Right kidney (tissue), 1 donor: ENCODE measurements around the gene PP2D1.
"Not testable (repeated sequence)": the region's sequence is repeated elsewhere in the genome, so short reads cannot be mapped to it uniquely, and the experiment has no call there.

Source experiments
- DNase-seq: peaks from one replicate; pipeline ENCODE4 v3.0.0-alpha.2; 2016

Gene PP2D1

DNA sequence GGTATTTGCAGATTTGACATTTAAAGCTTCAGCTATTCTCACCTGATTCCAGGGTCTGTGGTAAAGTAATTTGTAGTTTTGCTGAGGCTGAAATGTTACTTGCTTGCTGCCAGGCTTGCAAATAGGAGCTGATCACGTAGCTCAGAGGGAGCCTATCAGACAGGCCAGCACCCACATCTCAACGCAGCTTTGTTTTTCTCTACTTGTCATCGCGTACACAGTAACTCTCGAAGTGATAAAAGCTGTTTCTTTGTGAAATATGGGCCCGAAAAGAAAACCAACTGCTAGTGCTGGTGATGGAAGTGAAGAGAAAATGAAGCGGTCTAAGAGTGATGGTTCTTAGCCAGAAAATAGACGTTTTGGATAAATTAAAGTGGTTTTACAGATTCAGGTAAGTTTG, 41.7 kb downstream of the PP2D1 start:
- DNase-seq: no peak

DNA sequence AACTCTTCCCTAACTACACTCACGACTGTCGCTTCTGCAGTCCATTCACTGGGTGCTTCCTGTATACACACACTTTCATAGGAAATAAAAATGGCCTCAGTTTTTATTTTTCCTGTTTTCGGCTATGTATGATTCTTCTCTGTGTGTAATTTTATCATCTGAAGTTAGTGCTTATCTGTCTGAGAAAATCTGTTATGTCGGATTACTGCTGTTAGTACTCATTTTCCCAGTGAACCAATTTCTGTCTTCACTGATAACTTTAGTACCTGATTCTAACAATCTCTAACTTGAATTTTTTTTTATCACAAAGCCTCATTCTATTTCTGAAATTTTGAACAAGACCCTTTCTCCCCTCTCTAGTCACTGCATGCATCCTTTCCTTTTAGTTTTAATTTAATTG, 44.3 kb downstream of the PP2D1 start:
- DNase-seq: no peak

DNA sequence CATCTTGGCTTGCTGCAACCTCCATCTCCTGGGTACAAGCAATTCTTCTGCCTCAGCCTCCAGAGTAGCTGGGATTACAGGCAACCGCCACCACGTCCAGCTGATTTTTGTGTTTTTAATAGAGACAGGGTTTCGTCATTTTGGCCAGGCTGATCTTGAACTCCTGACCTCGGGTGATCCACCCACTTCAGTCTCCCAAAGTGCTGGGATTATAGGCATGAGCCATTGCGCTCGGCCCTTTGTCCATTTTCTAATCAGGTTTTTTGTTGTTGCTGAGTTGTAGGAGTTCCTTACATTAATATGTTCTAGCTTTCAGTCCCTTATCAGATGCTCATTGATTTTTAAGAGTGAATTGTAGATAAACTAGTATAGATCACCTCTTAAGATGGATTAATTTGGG, 44.9 kb downstream of the PP2D1 start:
- DNase-seq: no peak

- no peak for DNase-seq
Measured at GRCh38 chr3:19961960-19962359, 50.1 kb downstream of the PP2D1 start.

DNA sequence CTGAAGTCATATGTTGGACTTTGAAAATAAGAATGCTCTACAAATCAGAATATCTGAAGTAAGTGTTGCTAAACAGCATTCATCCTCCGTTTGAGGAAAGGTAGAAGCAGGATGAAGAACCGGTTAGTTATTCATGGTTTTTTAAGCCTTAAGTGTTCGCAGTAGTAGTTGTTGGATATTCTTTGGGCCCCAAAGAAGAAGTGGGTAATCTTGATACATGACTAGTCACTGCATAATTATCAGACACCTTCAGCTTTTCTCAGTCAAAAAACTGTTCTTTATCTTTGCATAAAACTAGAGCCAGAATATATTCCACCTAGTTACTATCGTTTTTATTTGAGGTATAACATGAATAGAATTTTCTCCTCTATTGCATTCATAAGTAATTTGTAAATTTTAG, 51.4 kb downstream of the PP2D1 start:
- no peak for DNase-seq

DNA sequence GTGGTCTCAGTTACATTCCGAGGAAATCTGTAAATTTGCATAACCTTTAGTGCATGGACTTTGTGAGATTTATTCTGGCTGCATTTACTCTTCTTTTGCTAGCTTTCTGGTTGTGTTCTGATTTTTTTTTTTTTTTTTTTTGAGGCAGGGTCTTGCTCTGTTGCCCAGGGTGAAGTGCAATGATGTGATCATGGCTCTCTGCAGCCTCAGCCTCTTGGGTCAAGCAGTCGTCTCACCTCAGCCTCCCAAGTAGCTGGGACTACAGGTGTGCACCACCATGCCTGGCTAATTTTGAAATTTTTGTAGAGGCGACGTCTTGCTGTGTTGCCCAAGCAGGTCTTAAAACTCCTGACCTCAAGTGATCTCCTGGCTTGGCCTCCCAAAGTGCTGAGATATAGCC, 52.6 kb downstream of the PP2D1 start:
- DNase-seq: no peak

DNA sequence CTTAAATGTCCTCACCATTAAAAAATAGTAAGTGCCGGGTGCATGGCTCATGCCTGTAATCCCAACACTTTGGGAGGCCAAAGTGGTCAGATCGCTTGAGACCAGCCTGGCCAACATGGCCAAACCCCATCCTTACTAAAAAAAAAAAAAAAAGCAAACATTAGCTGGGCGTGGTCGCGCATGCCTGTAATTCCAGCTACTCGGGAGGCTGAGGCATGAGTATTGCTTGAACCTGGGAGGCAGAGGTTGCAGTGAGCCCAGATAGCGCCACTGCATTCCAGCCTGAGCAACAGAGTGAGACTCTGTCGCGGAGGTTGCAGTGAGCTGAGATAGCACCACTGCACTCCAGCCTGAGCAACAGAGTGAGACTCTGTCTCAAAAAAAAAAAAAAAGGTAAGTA, 54.7 kb downstream of the PP2D1 start:
- not testable (repeated sequence) for DNase-seq

- no peak for DNase-seq
Measured at GRCh38 chr3:19954676-19955075, 57.4 kb downstream of the PP2D1 start.

- DNase-seq: no peak
Measured at GRCh38 chr3:19950316-19950715, 61.7 kb downstream of the PP2D1 start.

GRCh38 chr3:19948226-19948591, 63.9 kb downstream of the PP2D1 start:
- DNase-seq: no peak

DNA sequence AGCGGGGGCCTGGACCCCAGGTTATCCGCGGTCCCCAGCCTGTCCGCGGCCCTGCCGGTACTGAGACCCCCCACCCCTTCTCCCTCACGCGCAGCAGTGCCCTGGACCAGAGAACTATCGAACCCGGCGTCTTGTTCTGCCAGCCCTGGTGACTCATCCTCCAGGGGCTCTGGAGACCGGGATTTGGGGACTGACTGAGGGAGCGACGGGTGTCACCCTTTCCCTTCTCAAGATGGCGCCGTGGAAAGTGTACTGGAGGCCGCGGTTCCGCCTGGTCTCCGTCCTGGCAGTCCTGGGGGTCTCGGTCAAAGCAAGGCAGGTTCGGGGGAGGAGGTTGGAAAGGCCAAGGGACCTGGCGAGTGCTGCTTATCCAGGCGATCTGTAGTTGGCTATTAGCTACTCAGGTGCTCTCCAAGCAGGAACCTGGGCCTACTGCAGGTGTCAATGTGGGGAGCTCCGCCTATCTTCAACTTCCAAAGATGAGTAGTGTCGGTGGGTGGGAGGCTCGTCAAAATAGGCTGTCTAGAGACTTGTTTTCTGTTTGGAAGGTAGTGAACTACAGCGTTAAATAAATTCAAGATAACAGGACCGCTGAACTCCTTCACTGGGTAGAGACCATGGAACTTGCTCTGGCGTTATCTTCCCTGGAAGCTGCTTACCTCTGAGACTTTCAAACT, 64.4 kb downstream of the PP2D1 start:
- no peak for DNase-seq

DNA sequence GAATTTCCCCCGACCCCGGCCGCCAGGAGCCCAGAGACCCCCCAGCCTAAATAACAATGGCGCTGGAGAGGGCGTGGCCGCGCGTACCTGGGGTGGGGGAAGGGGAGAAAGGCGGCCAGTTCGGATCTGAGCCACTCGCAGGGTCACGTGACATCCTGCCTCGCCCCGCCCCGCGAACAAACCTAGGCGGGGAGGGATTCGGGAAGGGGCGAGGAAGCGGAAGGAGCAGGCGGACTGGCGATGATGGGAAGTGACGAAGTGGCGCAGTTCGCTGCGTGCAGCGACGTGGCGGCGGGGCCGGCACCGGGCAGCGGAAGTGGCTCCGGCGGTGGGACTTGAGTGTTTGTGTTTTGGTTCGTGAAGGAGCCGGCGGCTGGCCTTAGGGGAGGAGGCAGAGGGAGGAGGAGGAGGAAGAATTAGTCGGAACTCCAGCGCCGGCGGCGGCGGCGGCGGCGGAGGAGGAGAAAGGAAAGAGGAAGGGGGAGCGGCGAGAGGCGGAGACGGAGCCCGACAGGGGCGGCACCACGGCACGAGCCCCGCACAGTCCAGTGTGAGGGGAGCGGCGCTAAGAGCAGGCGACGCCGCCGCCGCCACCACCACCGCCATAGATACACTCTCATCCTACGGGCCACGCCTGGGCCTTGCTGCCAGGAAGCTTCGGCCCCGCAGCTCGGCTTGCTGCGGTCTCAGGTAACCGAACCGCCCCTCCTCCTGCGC, 65.1 kb downstream of the PP2D1 start, which contains the start of gene RAB5A:
Gene RAB5A, plus strand, starts transcription at position 266 of the 717 bp plus-strand sequence. CDS start 3,802 bp downstream, outside the sequence.
- DNase-seq: peak; percentile 99

DNA sequence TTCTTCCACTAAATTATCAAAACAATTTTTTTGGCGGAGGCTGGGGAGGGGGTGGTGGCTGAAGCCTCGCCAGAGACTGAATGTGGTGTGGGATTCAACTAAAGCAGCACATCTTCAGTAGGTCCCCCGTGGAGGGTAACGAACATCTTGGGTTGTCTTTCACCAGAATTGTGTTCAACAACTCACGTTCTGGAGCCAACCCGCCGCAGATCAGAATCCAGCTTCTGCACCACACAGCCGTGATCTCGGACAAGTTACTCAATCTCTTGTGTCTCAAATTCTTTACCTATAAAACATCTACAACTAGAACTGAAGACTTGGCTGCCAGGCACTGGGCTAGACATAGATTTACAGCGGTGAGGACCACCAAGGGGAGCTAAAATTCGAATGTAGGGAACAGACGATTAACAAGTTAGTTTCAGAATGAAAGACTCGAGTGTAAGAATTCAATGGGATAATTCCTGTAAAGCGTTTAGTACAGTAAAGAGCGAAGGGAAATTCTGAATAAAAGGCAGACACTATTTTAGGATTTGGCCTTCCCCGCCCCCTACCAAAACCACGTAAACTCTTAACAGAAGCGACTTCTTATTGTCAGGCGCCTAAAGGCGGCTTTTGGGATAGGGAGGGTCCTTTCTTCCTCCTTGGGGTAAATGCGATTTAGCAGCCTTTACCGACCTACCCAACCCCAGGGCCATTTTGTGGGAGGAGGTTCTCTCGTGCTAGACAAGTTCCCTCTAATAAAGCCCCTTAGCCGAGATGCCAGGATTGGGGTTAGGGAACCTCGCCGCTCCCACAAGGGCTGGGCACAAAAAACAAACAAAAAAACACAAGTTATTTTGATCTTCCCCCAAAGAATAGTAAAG, 65.9 kb downstream of the PP2D1 start:
- DNase-seq: no peak

DNA sequence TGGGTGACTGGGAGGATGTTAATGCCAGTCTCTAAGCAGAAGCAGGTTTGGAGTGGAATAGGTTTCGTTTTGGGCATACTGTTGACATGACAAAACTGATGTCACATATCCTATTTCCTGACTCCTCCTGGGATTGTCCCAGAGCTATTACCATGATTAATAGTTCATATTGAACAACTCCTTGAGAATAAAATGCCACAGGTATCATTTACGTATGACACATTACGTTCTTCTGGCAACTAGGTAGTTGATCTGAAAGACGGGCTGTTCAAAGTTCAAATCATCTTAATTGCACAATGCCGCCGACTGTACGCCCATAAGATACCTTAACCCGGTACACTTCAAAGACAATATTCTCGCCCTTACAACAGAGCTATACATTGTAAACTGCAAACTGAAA, 66.5 kb downstream of the PP2D1 start:
- no peak for DNase-seq

GRCh38 chr3:19940643-19941042, 71.4 kb downstream of the PP2D1 start:
- no peak for DNase-seq

- no peak for DNase-seq
Measured at GRCh38 chr3:19938295-19938627, 73.8 kb downstream of the PP2D1 start.

- no peak for DNase-seq
Measured at GRCh38 chr3:19937459-19938294, 74.4 kb downstream of the PP2D1 start.
